ENCODE data around the gene FTO. TPM values are rescaled to one million over a fixed set of nuclear protein-coding genes. Genes with fewer than 3 reads are reported as not detected.

The FTO gene
- total RNA-seq, 1 donor from 2014 or later, result 107 TPM

- no peaks in the 10 kb centered on the region for H3K9me3 Mint-ChIP-seq
- TF ChIP-seq, protein P1, sequence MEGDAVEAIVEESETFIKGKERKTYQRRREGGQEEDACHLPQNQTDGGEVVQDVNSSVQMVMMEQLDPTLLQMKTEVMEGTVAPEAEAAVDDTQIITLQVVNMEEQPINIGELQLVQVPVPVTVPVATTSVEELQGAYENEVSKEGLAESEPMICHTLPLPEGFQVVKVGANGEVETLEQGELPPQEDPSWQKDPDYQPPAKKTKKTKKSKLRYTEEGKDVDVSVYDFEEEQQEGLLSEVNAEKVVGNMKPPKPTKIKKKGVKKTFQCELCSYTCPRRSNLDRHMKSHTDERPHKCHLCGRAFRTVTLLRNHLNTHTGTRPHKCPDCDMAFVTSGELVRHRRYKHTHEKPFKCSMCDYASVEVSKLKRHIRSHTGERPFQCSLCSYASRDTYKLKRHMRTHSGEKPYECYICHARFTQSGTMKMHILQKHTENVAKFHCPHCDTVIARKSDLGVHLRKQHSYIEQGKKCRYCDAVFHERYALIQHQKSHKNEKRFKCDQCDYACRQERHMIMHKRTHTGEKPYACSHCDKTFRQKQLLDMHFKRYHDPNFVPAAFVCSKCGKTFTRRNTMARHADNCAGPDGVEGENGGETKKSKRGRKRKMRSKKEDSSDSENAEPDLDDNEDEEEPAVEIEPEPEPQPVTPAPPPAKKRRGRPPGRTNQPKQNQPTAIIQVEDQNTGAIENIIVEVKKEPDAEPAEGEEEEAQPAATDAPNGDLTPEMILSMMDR (conservative IDR thresholded peaks at IDR 0.05), result no peak
- no peak overlapping the region for H3K27ac Mint-ChIP-seq (ENCODE audit: unreplicated experiment)
- H3K4me1 Mint-ChIP-seq, result no peaks in the 10 kb centered on the region
- no peaks in the 10 kb centered on the region for H3K27me3 Mint-ChIP-seq (ENCODE audit: low read depth)
- H3K4me3 Mint-ChIP-seq, result no peak overlapping the region
- no peak for DNase-seq (ENCODE audit: low read depth, low spot score)
- H3K36me3 Mint-ChIP-seq (ENCODE audit: low read depth), result no peaks in the 10 kb centered on the region
Observed at GRCh38 chr16:53668869-53669268, 35.1 kb upstream of the FTO start.

DNA sequence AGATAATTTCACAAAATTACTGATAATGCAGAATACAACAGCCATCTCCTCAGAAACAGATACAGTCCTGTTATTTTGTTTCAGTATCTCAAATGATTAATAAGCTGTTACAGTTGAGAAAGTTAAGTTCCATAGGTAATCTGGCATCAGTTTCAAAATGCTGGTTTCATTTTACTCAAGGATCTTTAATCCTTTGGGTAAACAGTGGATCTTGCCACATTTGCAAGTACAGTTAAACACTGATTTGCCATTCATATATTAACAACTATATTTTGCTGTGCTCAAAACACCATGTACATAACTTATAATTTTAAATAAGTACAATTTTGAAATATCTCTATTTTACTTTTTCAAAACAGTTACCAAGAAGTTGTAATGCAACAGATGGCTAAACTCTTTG lies 31.5 kb upstream of the FTO start:
- Mint-ChIP-seq H3K27ac (ENCODE audit: unreplicated experiment) (no peak overlapping the region), H3K9me3 (no peaks in the 10 kb centered on the region), H3K27me3 (ENCODE audit: low read depth) (no peaks in the 10 kb centered on the region), H3K36me3 (ENCODE audit: low read depth) (no peaks in the 10 kb centered on the region), H3K4me1 (no peaks in the 10 kb centered on the region), H3K4me3 (no peak overlapping the region)
- TF ChIP-seq, protein P1 (conservative IDR thresholded peaks at IDR 0.05), result no peak
- no peak for DNase-seq (ENCODE audit: low read depth, low spot score)

GRCh38 chr16:53673189-53673588 lies 30.8 kb upstream of the FTO start:
- Mint-ChIP-seq H3K9me3 (no peaks in the 10 kb centered on the region), H3K27me3 (ENCODE audit: low read depth) (no peaks in the 10 kb centered on the region), H3K36me3 (ENCODE audit: low read depth) (no peaks in the 10 kb centered on the region), H3K27ac (ENCODE audit: unreplicated experiment) (no peak overlapping the region), H3K4me3 (no peak overlapping the region), H3K4me1 (no peaks in the 10 kb centered on the region)
- no peak for DNase-seq (ENCODE audit: low read depth, low spot score)
- TF ChIP-seq, protein P1 (conservative IDR thresholded peaks at IDR 0.05), result no peak

- H3K27ac Mint-ChIP-seq (ENCODE audit: unreplicated experiment), result no peak overlapping the region
- TF ChIP-seq, protein P1 (conservative IDR thresholded peaks at IDR 0.05), result no peak
- no peaks in the 10 kb centered on the region for H3K4me1 Mint-ChIP-seq
- H3K4me3 Mint-ChIP-seq, result no peak overlapping the region
- H3K9me3 Mint-ChIP-seq, result no peaks in the 10 kb centered on the region
- H3K36me3 Mint-ChIP-seq (ENCODE audit: low read depth), result peaks cover 5% of the 10 kb centered on the region
- no peaks in the 10 kb centered on the region for H3K27me3 Mint-ChIP-seq (ENCODE audit: low read depth)
- no peak for DNase-seq (ENCODE audit: low read depth, low spot score)
Observed at GRCh38 chr16:53678155-53678554, 25.8 kb upstream of the FTO start.

- TF ChIP-seq, protein P1 (conservative IDR thresholded peaks at IDR 0.05), result no peak
- Mint-ChIP-seq H3K4me1 (no peaks in the 10 kb centered on the region), H3K9me3 (no peaks in the 10 kb centered on the region), H3K27me3 (ENCODE audit: low read depth) (no peaks in the 10 kb centered on the region), H3K4me3 (no peak overlapping the region), H3K27ac (ENCODE audit: unreplicated experiment) (no peak overlapping the region), H3K36me3 (ENCODE audit: low read depth) (peaks cover 12% of the 10 kb centered on the region)
- no peak for DNase-seq (ENCODE audit: low read depth, low spot score)
Observed at GRCh38 chr16:53678756-53679343, 25.1 kb upstream of the FTO start.
